SW 1271 (cell line): Measurements from ENCODE around the gene MUSTN1.

ENCODE experiments used
- DNase-seq, 2 experiments: peaks; one replicate each; lab custom pipeline; 2025; lab: John Stamatoyannopoulos, UW

The MUSTN1 gene

DNA sequence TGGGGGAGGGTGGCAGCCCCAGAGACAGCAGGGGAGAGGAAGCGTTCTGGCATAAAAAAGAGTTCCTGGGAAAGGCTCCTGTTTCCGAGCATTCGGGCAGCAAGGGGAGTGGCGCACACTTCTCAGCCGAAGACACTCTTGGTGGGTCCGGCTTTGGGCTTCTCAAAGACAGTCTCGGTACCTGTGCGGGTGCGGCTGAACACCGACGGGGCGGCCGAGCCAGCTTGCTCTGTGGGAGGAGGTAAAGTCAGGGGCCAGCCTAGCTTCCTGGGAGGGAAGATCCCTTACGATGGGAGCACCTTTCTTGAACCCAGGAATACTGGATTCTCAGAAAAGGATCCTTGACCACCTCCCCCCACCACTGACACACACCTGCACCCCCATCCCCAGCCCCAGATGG is 1.6 kb downstream of the MUSTN1 start:
- no peak for DNase-seq

DNA sequence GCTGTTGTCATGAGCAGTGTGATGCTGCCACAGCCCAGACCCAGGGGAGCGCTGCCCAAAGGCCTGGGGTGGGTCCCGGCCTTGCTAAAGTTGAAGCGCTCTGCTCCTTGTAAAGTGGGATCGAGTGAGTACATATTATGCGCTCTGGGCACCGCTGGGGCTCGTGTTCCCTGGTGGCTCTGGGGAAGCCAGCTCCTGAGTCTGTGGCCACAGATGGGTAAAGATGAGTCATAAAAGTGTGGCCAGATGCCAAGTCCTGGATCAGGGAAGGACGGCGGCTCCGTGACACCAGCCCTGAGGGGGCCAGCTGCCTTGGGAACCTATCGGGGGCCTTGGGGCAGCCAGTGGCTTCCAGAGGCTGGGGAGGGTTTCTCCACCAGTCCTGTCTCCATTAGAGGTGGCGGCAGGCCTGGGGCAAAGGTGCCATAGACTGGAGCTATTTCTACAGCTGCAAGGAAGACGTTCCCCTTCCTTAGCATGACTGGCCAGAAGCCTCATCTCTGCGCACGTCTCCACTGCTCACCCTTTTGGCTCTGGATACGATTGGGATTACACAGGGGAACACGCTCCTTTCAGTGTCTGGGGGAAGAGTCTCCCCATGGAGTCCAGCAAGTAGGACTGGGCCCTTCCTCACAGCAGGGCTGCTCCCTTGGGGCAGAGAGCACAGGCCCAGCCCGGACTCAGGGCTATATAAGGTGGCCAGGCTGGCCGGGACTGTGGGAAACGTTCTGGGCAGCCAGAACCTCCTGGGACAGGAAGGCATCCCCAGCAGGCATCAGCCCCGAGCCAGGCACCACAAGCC is 3.1 kb downstream of the MUSTN1 start:
- DNase-seq: peak in 1 of 2 experiments; percentile 32

DNA sequence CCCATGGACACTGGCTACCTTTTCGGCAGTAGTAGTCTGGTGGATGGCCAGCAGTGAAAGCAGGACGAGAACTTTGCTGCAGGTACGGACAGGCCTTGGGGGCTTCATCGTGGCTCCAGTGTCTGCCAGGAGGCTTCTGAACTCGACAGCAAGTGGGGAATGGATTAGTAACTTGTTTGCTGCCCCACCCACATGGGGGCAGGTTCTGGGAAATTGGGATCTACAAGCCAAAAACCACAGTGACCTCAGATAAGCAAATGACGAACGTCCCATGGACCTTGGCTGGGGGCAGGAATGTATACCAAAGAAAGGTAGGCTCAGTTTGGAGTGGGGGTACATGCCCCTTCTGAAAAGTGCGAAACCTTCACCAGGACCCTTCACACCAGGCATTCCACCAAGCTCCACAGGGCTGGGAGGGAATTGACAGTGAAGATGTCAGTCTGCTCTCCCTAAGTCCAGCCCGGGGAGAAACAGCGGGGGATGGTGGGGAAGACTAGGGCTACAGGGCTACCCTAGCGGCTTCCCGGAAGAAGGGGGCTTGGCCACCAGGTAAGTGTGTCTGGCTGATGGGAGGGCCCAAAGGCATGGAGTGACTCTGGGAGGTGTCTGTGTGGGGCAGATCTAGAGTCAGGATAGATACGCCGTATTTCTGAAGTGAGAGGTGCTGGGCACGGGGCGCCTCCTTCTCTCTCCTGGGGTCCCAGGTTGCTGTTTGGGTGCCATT is 4.1 kb downstream of the MUSTN1 start, which contains the start of gene ITIH4:
ITIH4 (minus strand) TSS at position 138 of the 724 bp plus-strand sequence; CDS start at position 108, 30 bp downstream.
- DNase-seq: no peak

DNA sequence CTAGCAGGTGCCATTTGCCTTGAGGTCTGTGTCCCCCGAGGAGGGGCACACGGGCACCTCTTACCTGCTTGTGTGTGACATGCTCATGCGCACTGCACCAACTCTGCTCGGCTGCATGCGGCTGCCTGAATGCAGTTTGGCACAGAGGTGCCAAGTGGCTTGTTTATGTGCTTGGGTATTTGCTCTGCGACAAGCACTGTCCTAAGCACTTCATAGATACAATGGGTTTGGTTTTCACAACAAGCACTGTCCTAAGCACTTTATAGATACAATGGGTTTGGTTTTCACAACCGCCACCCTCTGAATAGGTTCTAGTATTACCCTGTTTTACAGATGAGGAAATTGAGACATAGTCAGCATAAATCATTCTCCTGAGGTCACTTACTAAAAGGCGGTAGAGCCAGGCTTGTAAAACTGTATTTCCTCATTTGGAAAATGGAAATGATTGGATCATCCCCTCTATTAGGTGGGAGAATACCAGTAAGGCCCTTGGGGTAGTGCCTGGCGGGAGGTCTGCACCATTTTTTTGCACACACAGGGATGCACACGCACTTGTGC is 4.8 kb downstream of the MUSTN1 start:
- DNase-seq: no peak

DNA sequence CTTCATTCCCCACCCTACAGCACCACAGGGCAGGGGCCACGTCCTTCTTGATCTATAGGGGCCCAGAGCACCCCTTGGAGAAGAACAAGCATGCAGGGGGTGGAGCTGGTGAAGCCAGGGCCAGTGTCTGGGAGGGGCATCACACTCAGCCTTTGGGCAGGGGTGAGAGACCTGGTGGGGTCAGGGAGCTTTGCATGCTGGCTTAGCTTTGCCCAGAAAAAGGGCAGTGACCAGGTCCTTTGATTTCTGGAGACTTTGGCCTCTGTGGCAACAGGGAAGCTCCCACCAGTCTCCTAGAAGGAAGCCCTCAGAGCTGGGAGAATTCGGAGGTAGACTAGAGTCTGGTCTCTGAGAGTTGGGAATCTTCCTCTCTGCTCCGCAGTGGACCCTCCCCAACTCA is 5.3 kb downstream of the MUSTN1 start:
- DNase-seq: no peak

DNA sequence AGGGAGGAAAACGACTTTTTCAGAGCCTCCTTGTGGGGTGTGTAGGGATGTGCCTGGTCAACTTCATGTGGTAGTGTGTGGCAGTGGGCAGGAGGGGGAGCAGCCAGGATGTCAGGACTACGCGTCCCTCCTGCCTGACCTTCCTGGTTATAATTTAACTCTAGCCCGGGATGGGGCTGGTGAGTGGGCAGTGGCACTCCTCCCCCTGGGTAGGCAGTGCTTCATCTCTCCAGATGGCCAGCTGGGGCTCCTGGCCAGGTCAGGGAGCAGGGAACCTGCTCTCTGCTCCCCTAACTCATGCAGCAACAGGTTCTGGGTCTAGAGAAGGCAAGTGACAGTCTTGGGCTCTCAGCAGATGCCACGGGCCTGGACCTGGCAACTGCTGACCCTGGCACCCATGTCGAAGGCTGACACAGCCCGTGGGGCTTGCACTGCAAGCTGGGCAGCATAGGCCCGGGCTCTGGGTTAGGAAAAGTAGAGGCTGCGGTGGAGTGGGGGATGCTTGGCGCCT is 6.9 kb downstream of the MUSTN1 start:
- DNase-seq: no peak

DNA sequence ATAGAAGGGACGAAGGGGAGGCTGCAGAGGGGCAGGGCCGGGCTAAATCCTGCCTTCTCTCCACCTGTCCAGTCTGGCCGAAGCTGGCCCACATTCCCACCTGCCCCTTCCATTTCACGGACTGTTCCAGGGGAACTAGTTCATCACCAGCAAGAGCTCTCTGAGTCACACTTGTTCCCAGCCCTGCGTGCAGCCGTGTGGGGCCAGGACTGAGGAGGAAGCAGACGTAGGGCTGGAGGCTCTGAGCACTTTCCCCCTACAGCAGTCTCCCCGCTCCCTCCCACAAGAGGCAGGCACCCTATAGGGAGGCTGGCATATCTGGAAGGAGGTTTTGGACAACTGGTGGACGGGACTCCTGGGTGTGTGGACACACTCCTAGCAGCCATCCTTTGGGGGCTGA is 7.4 kb downstream of the MUSTN1 start:
- no peak for DNase-seq

DNA sequence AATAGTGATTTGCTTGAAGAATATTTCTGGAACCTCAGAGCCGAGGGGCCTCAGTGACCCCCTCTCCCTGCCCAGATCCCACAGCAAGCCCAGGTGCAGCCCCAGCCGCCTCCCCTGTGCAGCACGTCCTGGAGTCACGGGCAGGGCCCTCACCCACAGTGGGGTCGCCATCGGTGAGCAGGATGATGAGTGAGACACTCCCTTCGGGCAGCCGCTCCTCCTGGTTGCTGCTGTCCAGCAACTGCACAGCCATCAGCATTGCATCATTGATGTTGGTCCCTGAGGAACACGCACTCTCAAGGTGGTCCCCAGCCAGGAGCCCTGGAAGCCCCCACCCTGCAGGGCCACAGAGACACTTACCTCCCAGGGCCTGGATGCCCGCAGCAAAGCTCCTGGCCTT is 10.8 kb downstream of the MUSTN1 start:
- DNase-seq: no peak

DNA sequence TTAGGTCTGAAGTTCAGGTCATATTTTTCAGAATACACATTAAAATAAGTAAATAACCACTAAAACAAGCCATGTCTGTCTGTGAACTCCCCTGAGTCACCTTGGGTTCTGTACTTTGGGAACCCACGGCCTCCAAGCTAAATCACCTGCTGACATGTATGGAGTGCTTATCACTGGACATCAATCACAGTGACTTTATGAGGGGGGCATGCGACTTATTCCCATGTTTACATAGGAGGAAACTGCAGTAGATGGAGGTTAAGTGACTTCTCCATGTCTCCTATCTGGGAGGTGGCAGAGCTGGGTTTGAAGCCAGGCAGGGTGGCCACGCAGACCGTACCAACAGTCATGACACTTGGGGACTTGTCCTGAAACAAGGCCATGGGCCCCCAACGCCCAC is 12.5 kb downstream of the MUSTN1 start:
- DNase-seq: no peak

DNA sequence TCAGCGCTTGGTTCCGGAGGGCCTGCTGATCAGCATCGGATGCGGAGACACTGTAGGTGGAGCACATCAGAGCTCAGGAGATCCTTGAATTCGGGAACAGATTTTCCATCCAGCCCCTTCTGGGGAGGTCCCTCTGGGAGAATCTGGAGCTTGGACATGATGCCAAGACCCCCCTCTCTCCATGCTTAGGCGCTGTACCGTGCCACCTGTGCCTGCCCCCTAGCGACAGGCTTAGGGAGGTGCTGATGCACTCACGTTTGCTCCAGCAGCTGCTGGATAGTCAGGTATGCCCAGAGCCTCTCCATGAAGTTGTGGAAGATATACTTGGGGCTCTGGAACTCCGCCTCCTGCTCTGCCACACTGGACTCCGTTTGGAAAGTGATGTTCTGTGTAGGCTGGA is 14.1 kb downstream of the MUSTN1 start:
- peak in 1 of 2 experiments; percentile 5 for DNase-seq

DNA sequence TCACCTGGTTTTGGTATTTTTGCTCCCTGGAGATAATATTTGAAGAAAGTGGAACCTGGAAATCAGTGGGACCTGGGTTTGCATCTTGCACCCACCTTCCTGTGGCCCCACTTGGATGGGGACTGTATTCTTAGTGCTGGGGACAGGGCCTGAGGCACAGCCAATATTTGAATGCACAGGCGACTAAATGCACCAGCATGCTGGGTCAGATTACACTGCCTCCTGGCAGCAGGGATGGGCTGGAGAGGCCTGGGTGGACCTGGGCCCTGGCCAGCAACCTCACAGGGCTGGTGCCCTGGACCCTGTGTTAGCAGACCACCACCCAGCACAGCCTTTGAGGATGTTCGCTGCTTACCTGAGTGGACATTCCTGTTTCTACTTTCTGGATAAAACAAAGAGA is 14.9 kb downstream of the MUSTN1 start:
- no peak for DNase-seq

DNA sequence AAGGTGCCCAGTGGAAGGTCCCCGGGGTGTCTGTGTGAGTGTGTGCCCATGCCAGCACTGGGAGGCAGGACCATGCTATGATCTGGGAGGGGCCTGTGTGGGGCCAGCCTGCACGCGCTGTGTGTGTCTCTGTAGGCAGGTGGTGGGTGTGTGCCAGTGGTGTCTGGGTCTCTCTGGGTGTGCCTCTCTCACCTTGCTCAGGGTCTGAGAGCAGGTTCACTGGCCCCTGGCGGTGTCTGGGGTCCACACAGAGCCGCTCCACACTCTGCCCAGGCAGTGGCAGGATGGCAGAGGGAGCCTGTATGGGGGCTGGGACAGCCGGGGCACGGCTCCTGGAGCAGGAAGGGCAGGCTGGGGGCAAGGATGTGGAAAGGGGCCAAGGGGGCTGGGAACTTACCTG is 17.0 kb downstream of the MUSTN1 start:
- no peak for DNase-seq

DNA sequence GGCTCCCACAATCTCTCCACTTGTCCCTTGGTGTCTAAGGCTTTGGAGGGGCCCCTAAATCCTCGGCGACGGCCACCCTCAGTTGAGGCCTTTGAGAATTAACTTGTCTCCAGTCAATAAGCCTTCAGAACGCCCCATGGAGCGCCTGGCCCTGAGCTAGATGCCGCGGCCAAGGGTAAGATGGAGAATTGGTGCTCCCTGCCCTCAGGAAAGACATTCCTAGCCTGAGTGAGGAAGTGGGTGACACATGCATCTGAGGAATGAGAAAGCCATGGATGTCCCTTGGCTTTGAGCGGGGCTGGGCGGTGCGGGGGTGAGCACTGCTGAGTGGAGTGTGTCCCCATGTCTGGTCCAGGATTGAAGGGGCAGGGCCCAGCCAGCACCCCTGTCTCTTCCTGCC is 17.6 kb downstream of the MUSTN1 start:
- DNase-seq: no peak

DNA sequence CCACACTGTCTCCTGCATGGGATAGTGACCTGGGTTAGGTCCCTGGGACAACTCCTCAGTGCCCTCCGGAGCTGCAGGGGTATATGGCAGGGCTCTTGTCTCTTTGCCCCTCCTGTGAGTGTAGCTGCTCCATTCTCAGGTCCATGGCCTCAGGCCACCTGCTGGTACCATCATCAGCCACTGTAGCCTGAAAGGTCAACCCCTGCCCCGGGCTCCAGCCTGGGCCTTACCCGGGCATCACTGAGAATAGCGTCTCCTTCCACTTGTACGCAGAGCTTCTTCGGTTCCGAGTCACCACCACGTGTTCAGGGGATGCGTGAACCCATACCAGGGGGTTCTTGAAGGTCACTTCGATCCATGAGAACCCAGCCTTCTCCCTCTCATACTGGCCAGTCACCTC is 18.2 kb downstream of the MUSTN1 start:
- no peak for DNase-seq

DNA sequence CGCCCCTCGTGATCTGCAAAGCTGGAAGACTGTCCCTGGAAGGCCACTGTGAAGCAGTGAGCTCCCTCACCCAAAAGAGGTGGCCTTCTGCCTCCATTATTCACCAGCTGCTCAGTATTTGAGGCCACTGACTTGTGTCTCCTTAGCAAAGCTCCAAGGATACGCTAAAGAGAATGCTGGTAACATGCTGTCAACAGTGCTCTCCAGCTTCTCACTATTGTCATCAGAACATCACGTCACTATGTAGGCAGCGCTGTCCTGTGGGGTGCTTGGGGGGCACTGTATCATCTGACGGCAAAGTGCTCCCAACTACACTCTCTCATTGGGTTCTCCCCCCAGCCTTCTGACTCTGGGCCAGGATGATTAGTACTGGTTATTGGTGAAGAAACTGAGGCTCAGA is 18.6 kb downstream of the MUSTN1 start:
- no peak for DNase-seq

DNA sequence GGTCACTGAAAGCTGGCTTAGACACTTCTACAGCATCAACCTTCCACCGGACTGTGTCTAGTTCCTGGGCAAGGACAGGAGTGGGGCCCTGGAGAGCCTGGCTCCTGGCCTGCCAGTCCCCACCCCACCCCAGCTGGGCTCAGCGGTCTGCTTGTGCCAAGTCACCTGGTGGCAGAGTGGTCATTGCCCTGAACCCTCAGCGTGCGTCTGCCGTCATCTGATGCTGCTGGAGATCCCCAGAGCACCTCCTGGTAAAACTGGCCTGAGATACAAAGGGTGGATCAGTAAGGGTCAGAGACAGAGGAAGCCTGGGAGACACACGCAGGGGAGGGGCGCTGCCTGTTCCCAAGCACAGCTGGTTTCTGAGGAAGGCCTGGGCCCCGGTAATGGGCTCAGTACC is 21.0 kb downstream of the MUSTN1 start:
- no peak for DNase-seq

DNA sequence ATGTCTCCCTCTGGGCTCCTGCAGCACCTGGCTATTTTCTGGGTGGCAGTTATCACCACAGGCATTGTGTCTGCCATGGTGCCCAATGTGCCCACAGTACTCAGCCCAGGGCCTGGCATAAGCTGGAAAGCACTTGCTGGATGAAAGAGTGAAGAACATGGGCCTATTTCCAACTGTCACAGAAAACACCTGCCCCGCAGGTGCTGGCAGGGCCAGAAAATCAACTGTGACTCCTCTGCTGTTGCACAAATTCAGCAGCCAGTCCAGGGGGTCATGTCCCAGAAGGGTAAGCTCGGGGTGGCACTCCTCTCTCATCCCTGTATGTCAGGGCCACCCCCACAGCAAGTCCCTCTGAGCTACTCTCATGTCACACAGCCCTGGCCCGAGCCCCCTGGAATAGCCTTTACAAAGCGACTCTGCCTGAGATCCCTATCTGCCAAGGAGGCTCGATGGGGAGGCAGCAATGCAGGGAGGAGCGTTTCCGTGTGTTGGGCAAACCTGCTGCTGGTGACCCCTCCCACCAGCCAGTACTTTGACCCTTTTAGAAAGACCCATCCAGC is 23.3 kb downstream of the MUSTN1 start:
- DNase-seq: no peak

DNA sequence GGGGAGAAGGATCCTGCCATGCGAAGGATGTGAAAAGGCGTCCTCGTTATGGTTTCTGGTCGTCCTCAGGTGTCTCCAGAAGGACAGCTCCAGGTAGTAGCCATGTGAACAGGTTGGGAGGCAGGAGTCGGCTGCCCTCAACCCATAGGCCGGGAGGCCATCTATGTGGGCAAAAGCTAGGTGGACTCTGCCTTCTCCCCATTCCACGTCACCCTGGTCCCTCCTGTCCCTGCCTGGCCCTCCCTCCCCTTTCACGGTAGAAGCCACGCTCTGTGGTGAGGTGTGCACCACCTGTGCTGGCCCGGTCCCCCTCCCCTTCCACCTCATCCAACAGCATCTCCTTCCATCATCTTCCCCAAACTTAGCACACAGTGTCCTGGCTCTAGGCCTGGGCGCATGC is 23.9 kb downstream of the MUSTN1 start:
- DNase-seq: no peak

DNA sequence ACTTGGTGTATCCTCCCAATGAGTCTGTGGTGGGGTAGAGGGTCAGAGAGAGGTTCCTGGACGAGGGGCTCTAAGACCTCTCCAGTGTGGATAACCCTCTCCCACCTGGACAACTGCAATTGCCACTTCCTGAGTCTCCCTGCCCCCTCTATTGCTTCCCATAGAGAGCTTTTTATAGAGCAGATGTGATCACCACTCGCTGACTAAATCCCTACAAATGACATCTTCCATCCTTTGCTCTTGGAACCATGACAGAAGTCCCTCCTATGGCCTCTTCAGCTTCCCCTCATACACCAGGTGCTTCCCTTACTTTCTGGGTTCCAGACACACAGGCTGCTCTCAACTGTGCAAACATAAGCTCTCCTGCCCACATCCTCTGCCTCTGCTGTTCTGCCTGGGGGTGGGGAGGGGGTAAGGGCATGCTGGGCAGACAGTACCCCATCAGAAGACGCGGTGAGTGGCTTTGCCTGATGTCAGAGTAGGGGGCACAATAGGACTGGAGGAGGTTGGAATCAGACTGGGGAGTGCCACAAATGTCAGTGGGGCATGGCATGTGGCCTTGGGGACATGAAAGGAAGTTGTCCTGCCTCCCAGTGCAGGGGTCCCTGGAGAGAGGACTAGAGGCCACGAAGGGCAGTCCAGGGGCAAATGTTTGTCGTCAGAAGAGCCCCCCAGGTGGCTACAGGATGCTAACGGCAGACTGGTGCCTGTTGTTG is 25.0 kb downstream of the MUSTN1 start:
- DNase-seq: no peak

DNA sequence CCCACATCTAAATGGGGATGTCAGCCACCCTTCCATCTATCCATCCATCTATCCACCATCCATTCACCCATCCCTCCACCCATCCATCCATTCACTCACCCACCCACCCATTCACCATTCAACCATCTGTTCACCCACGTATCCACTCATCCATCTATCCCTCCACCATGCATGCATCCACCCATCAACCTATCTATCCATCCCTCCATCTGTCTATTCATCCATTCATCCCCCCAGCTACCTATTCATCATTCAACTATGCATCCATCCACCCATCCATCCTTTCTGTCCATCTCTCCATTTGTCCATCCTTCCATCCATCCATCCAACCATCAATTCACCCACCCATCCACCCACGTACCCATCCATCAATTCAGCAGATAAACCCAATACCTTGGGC is 25.7 kb downstream of the MUSTN1 start:
- DNase-seq: no peak

DNA sequence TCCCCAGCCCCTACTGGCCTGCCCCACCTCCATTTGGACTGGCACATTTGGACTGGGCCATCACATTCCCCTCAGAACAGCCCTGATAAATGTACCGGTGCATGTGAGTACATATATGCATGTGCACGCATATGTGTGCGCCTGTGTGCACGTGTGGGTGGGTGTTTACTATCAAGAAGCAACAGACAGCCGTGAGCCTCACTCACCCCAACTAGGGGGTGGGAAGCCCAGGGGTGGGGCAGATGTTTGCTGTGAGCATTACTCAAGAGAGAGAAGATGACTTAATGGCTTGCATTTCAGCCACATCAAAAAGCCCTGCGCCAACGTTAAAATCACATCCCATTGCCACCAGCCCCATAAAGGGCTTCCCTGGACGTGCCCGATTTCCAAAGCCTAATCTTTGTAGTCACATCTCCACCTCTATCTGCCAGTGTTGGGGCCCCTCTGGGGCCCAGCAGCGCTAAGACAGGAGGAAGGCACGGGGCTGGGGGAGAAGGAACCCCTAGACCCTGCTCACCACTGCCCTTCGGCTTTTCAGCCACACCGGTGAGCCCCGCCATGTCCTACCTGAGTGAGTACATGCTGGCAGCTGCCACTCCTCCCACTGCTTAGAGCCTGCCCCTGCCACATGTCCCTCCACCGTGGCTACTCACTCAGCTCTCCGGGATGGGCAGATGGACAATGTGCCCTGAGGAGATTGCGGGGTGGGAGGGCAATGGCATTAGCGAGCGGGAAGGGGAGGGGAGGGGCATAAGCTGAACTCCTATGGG is 29.4 kb downstream of the MUSTN1 start:
- no peak for DNase-seq
